ENCODE data around the gene TEX44.

- no peak for TF ChIP-seq CTCF (IDR thresholded peaks at IDR 0.05; ENCODE audit: insufficient read depth, low read length, poor library complexity, severe bottlenecking)
- TF ChIP-seq EZH2phosphoT487 (conservative IDR thresholded peaks at IDR 0.05; ENCODE audit: low read length), result no peak
Measured at GRCh38 chr2:231549446-231550239, 43.0 kb upstream of the TEX44 start.
